Ishikawa (cell line): Measurements from ENCODE around the gene DCC.

Experiments
- CEBPB ChIP-seq: IDR thresholded peaks from 2 replicates; pipeline ENCODE4 v1.6.1; 2012
- CREB1 ChIP-seq: IDR thresholded peaks from 2 replicates; pipeline ENCODE4 v1.6.1; 2012; ENCODE audit warnings: low read depth
- EGR1 ChIP-seq: IDR thresholded peaks from 2 replicates; pipeline ENCODE4 v1.6.1; 2012
- EP300 ChIP-seq: IDR thresholded peaks from 2 replicates; pipeline ENCODE4 v1.6.1; 2012; ENCODE audit warnings: borderline replicate concordance
- FOXM1 ChIP-seq: IDR thresholded peaks from 2 replicates; pipeline ENCODE4 v1.6.1; 2012; ENCODE audit warnings: low read depth, borderline replicate concordance
- MAX ChIP-seq: IDR thresholded peaks from 2 replicates; pipeline ENCODE4 v1.6.1; 2012
- NFIC ChIP-seq: IDR thresholded peaks from 2 replicates; pipeline ENCODE4 v1.6.1; 2012
- RAD21 ChIP-seq: IDR thresholded peaks from 2 replicates; pipeline ENCODE4 v1.6.1; 2012; ENCODE audit warnings: low read depth
- REST ChIP-seq: IDR thresholded peaks from 2 replicates; pipeline ENCODE4 v1.6.1; 2012; ENCODE audit warnings: low read depth, mild to moderate bottlenecking
- TAF1 ChIP-seq: IDR thresholded peaks from 2 replicates; pipeline ENCODE4 v1.6.1; 2012; ENCODE audit warnings: low read depth, mild to moderate bottlenecking
- TCF12 ChIP-seq: IDR thresholded peaks from 2 replicates; pipeline ENCODE4 v1.6.1; 2012; ENCODE audit warnings: low read depth
- TEAD4 ChIP-seq: IDR thresholded peaks from 2 replicates; pipeline ENCODE4 v1.6.1; 2012
- USF1 ChIP-seq: IDR thresholded peaks from 2 replicates; pipeline ENCODE4 v1.6.1; 2012
- YY1 ChIP-seq: IDR thresholded peaks from 2 replicates; pipeline ENCODE4 v1.6.1; 2012; ENCODE audit warnings: low read depth
- ZBTB7A ChIP-seq: IDR thresholded peaks from 2 replicates; pipeline ENCODE4 v1.6.1; 2012; ENCODE audit warnings: low read depth

Gene DCC

GRCh38 chr18:53225567-53226325 is 885.7 kb downstream of the DCC start:
- no peak for TF ChIP-seq FOXM1
- TF ChIP-seq REST, result no peak
- TF ChIP-seq ZBTB7A, result no peak
- no peak for TF ChIP-seq NFIC

- TF ChIP-seq RAD21 (no peak), NFIC (no peak), TAF1 (no peak), EP300 (no peak), MAX (no peak), YY1 (no peak), CEBPB (no peak), CREB1 (no peak), FOXM1 (no peak), TEAD4 (no peak), EGR1 (no peak), TCF12 (no peak), USF1 (no peak), ZBTB7A (no peak), REST (no peak)
Observed at GRCh38 chr18:53234610-53235009, 894.6 kb downstream of the DCC start.

- no peak for TF ChIP-seq EGR1
Observed at GRCh38 chr18:53241161-53241560, 901.2 kb downstream of the DCC start.

GRCh38 chr18:53253789-53254188 is 913.8 kb downstream of the DCC start:
- TF ChIP-seq NFIC (no peak), ZBTB7A (no peak), TAF1 (no peak), TEAD4 (no peak), USF1 (no peak), RAD21 (no peak), MAX (no peak), CREB1 (no peak), YY1 (no peak), TCF12 (no peak), EGR1 (no peak), REST (no peak), EP300 (no peak), CEBPB (no peak), FOXM1 (no peak)

- TF ChIP-seq MAX (no peak), EP300 (no peak)
Observed at GRCh38 chr18:53254265-53254664, 914.3 kb downstream of the DCC start.
